Thymus (tissue), 14 donors: ENCODE results near the gene EVI2B. TPM values are rescaled to one million over a fixed set of nuclear protein-coding genes. Genes with fewer than 3 reads are reported as not detected.
A peak's percentile ranks its signal among the peaks of the same experiment; 100 is the strongest.
"Not testable (repeated sequence)": the region's sequence is repeated elsewhere in the genome, so short reads cannot be mapped to it uniquely, and the experiment has no call there.

Experiments
- DNase-seq, 9 donors: peaks; one replicate each; pipeline ENCODE4 v3.0.0-alpha.2; 2013; ENCODE audit warnings: low spot score in 9 of 9, low read depth in 6 of 9, missing footprints in 1 of 9
- H3K27ac ChIP-seq, 2 donors: one replicate each; pipeline ENCODE4 v1.5.1; 2013; ENCODE audit warnings: control low read depth in 1 of 2, low read depth in 1 of 2, low read length in 1 of 2, mild to moderate bottlenecking in 1 of 2, moderate library complexity in 1 of 2
- H3K27me3 ChIP-seq, 2 donors: one replicate each; pipeline ENCODE4 v1.5.1; 2013; ENCODE audit warnings: low read length in 1 of 2; ENCODE audit not compliant: control insufficient read depth in 2 of 2, insufficient read depth in 1 of 2
- H3K36me3 ChIP-seq, 2 donors: one replicate each; pipeline ENCODE4 v1.5.1; 2013; ENCODE audit warnings: low read length in 1 of 2, mild to moderate bottlenecking in 1 of 2, moderate library complexity in 1 of 2; ENCODE audit not compliant: control insufficient read depth in 2 of 2, insufficient read depth in 2 of 2
- H3K4me1 ChIP-seq, 2 donors: one replicate each; pipeline ENCODE4 v1.5.1; 2013; ENCODE audit warnings: low read length in 2 of 2; ENCODE audit not compliant: control insufficient read depth in 2 of 2, insufficient read depth in 2 of 2
- H3K4me3 ChIP-seq, 2 donors: one replicate each; pipeline ENCODE4 v1.5.1; 2013; ENCODE audit warnings: low read length in 2 of 2, control low read depth in 1 of 2, mild to moderate bottlenecking in 1 of 2
- H3K9me3 ChIP-seq, 2 donors: one replicate each; pipeline ENCODE4 v1.5.1; 2013; ENCODE audit warnings: low read length in 1 of 2, mild to moderate bottlenecking in 1 of 2; ENCODE audit not compliant: control insufficient read depth in 2 of 2, insufficient read depth in 1 of 2
- WGBS: extraction: QIAGEN DNeasy Blood & Tissue Kit; methylation state at CpG from one replicate; pipeline ENCODE4 v1.1.7; 2013; 5-methylcytosine and 5-hydroxymethylcytosine counted together
- long read RNA-seq, 10 donors: transcript quantifications; one replicate each; lab custom pipeline, GENCODE V29; 2026
- polyA plus RNA-seq: library from polyadenylated mRNA; stranded (reverse); fragments of 200-250 nt; gene quantifications from one replicate; pipeline ENCODE4 v1.2.3, GENCODE V29; 2013
- total RNA-seq: library from RNA; stranded (reverse); fragments of 120-200 nt; gene quantifications from one replicate; pipeline ENCODE4 v1.2.4, GENCODE V29; 2013
- donor health status: healthy.

The EVI2B gene
- 19.3 TPM for total RNA-seq
- polyA plus RNA-seq, result 50.4 TPM
- long read RNA-seq, donor 1, result 0 reads
- long read RNA-seq, donor 2, result 0 reads
- long read RNA-seq, donor 3, transcript EVI2B-201 (2 exons, 1,999 nt), result major isoform, 27 of 27 reads
- long read RNA-seq, donor 3, partial matches to known transcripts, result 0 of 27 reads
- long read RNA-seq, donor 3, other reads (novel, unspliced or antisense), result 0 of 27 reads
- long read RNA-seq, donor 4, transcript EVI2B-201 (2 exons, 1,999 nt), result major isoform, 7 of 7 reads
- long read RNA-seq, donor 4, partial matches to known transcripts, result 0 of 7 reads
- long read RNA-seq, donor 4, other reads (novel, unspliced or antisense), result 0 of 7 reads
- long read RNA-seq, donor 5, transcript EVI2B-201 (2 exons, 1,999 nt), result major isoform, 28 of 29 reads
- long read RNA-seq, donor 5, partial matches to known transcripts, result 0 of 29 reads
- long read RNA-seq, donor 5, other reads (novel, unspliced or antisense), result 0 of 29 reads
- long read RNA-seq, donor 6, transcript EVI2B-201 (2 exons, 1,999 nt), result major isoform, 7 of 7 reads
- long read RNA-seq, donor 6, partial matches to known transcripts, result 0 of 7 reads
- long read RNA-seq, donor 6, other reads (novel, unspliced or antisense), result 0 of 7 reads
- long read RNA-seq, donor 7, transcript EVI2B-201 (2 exons, 1,999 nt), result major isoform, 29 of 30 reads
- long read RNA-seq, donor 7, partial matches to known transcripts, result 0 of 30 reads
- long read RNA-seq, donor 7, other reads (novel, unspliced or antisense), result 0 of 30 reads
- long read RNA-seq, donor 8, transcript EVI2B-201 (2 exons, 1,999 nt), result major isoform, 16 of 16 reads
- long read RNA-seq, donor 8, partial matches to known transcripts, result 0 of 16 reads
- long read RNA-seq, donor 8, other reads (novel, unspliced or antisense), result 0 of 16 reads
- long read RNA-seq, donor 9, transcript EVI2B-201 (2 exons, 1,999 nt), result major isoform, 23 of 23 reads
- long read RNA-seq, donor 9, partial matches to known transcripts, result 0 of 23 reads
- long read RNA-seq, donor 9, other reads (novel, unspliced or antisense), result 0 of 23 reads
- long read RNA-seq, donor 10, transcript EVI2B-201 (2 exons, 1,999 nt), result major isoform, 12 of 12 reads
- long read RNA-seq, donor 10, partial matches to known transcripts, result 0 of 12 reads
- long read RNA-seq, donor 10, other reads (novel, unspliced or antisense), result 0 of 12 reads

- H3K4me1 ChIP-seq, result peaks cover 3 to 6% of the 10 kb centered on the region in 2 donors
- H3K27ac ChIP-seq, result peak within 1 kb of the TSS; percentile 81 to 84
- WGBS, result 5% methylated on average over 3 of the region's 3 CpGs
- DNase-seq, result peak in 5 of 9 donors; percentile 25 to 80 (median 65)
- no peaks in the 10 kb centered on the region for H3K9me3 ChIP-seq
- peak within 1 kb of the TSS; percentile 32 to 52 for H3K4me3 ChIP-seq
- H3K36me3 ChIP-seq, result peaks cover 0 to 10% of the 10 kb centered on the region in 2 donors
- H3K27me3 ChIP-seq, result no peaks in the 10 kb centered on the region
Measured at GRCh38 chr17:31313982-31314781, at the start of gene EVI2B. Gene EVI2B, minus strand, starts transcription at chr17:31314054. Its CDS starts 8,445 bp downstream, at chr17:31305609.

DNA sequence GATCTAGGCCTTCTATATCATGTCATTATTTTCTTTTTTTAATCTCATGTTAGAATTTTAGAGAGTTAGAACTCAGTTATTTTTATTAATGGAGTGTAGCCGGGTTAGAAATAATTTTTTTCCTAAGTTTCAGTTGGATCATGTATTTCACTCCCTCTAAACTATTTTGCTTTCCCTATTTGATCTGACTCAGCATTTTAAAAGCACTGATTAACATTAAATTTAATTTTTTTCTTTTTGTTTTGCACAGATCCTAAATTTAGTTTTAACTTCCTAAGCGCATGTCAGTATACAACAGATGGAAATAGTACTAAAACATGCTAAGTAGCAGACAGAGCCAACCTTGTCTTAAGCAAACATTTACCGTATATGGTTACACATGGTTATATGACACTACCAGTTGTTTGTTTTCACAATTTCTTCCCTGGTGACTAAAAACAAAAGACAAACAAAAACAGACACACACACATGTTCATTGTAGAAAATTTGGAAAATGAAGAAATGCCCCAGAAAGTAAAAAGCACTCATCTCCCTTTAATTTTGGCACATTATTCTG lies 44.1 kb upstream of the EVI2B start:
- no peaks in the 10 kb centered on the region for H3K4me1 ChIP-seq
- no peaks in the 10 kb centered on the region for H3K9me3 ChIP-seq
- 97% methylated on average over 3 of the region's 3 CpGs for WGBS
- no peak overlapping the region for H3K4me3 ChIP-seq
- no peak overlapping the region for H3K27ac ChIP-seq
- DNase-seq, result no peak
- H3K27me3 ChIP-seq, result no peaks in the 10 kb centered on the region
- H3K36me3 ChIP-seq, result peaks cover 14 to 34% of the 10 kb centered on the region in 2 donors

DNA sequence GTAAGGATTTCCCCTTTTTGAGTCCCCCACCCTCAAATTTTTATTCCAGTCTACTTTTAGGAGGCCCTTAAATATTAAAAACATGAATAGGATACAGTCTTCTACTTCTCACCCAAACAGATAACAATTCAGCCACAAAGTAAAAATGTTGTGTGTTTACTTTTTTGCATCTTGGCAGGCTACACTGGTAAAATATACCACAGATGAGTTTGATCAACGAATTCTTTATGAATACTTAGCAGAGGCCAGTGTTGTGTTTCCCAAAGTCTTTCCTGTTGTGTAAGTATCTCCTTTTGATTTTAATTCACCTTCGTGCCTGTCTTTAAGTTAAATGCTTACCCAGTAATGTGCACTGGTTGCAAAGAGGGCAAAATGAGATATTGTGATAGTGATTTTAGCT lies 43.2 kb upstream of the EVI2B start:
- DNase-seq, result no peak
- Histone ChIP-seq H3K36me3 (peaks cover 16 to 41% of the 10 kb centered on the region in 2 donors), H3K27me3 (no peaks in the 10 kb centered on the region), H3K9me3 (no peaks in the 10 kb centered on the region), H3K4me3 (no peak overlapping the region), H3K27ac (no peak overlapping the region), H3K4me1 (no peaks in the 10 kb centered on the region)
- 95% methylated on average over 2 of the region's 2 CpGs for WGBS

DNA sequence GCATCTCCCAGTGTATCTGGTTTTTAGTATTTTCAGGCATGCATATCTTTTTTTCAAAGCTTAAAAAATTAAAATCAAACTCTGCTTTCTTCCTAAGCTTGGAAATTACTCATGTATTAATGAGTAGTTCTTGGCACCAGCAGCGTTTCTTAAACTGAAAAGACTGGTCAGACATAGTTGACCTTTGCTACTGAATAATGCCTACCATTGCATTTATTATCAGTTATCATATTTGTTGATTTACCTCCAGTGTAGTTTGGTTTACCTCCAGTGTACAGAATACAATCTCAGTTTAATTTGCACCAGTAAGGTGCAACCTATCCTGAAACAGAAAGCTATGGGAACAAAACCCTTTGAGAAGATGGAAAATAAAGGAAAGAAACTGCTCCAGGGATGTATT lies 42.1 kb upstream of the EVI2B start:
- no peaks in the 10 kb centered on the region for H3K27me3 ChIP-seq
- DNase-seq, result no peak
- peaks cover 24 to 37% of the 10 kb centered on the region in 2 donors for H3K36me3 ChIP-seq
- no peak overlapping the region for H3K27ac ChIP-seq
- no peaks in the 10 kb centered on the region for H3K4me1 ChIP-seq
- no peak overlapping the region for H3K4me3 ChIP-seq
- WGBS, result 100% methylated on average over 1 of the region's 1 CpG
- H3K9me3 ChIP-seq, result no peaks in the 10 kb centered on the region

DNA sequence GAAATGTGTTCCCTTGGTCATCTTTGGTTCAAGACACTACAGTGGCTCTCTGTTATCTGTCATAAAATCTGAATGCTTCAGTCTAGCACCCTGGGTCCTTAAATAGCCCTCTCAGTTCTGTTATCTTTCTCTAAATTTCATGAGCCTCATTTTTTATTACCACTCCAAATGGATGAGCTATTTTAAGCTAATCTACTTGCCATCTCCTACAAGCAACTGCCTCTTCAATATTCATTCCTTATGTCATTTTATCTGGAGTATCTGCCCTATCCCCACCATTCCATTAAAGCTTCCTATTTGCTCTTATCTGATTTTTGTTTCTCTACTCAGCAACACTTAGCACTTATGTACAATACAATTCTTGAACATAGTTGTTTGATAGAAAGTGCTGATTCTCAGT lies 35.6 kb upstream of the EVI2B start:
- Histone ChIP-seq H3K4me1 (no peaks in the 10 kb centered on the region), H3K36me3 (peaks cover 17 to 25% of the 10 kb centered on the region in 2 donors)

GRCh38 chr17:31345191-31345747 lies 31.4 kb upstream of the EVI2B start:
- WGBS, result 90% methylated on average over 21 of the region's 34 CpGs
- not testable (repeated sequence) for H3K9me3 ChIP-seq, H3K4me3 ChIP-seq, H3K4me1 ChIP-seq, DNase-seq, H3K27me3 ChIP-seq, H3K27ac ChIP-seq
- peaks cover 11 to 24% of the 10 kb centered on the region in 2 donors for H3K36me3 ChIP-seq

More for the DNA sequence above, 35.6 kb upstream of the EVI2B start:
- H3K27ac ChIP-seq, result no peak overlapping the region
- no peak for DNase-seq
- no peaks in the 10 kb centered on the region for H3K9me3 ChIP-seq
- no peak overlapping the region for H3K4me3 ChIP-seq
- H3K27me3 ChIP-seq, result no peaks in the 10 kb centered on the region

GRCh38 chr17:31339906-31340661 lies 26.2 kb upstream of the EVI2B start:
- peaks cover 0 to 4% of the 10 kb centered on the region in 2 donors for H3K9me3 ChIP-seq
- H3K36me3 ChIP-seq, result peaks cover 11 to 37% of the 10 kb centered on the region in 2 donors
- H3K27ac ChIP-seq, result no peak overlapping the region
- DNase-seq, result no peak
- WGBS, result 97% methylated on average over 6 of the region's 6 CpGs
- H3K4me1 ChIP-seq, result no peaks in the 10 kb centered on the region
- no peak overlapping the region for H3K4me3 ChIP-seq
- no peaks in the 10 kb centered on the region for H3K27me3 ChIP-seq
